Measurements from ENCODE around the gene EHBP1L1. TPM values are rescaled to one million over a fixed set of nuclear protein-coding genes. Genes with fewer than 3 reads are reported as not detected.
A peak's percentile ranks its signal among the peaks of the same experiment; 100 is the strongest.
"Not testable (repeated sequence)": the region's sequence is repeated elsewhere in the genome, so short reads cannot be mapped to it uniquely, and the experiment has no call there.

EHBP1L1 gene
- total RNA-seq, 1 donor from 2014 or later, result 128 TPM

GRCh38 chr11:65636108-65637031 lies 60.5 kb downstream of the EHBP1L1 start:
- DNase-seq (ENCODE audit: low spot score), result no peak

DNA sequence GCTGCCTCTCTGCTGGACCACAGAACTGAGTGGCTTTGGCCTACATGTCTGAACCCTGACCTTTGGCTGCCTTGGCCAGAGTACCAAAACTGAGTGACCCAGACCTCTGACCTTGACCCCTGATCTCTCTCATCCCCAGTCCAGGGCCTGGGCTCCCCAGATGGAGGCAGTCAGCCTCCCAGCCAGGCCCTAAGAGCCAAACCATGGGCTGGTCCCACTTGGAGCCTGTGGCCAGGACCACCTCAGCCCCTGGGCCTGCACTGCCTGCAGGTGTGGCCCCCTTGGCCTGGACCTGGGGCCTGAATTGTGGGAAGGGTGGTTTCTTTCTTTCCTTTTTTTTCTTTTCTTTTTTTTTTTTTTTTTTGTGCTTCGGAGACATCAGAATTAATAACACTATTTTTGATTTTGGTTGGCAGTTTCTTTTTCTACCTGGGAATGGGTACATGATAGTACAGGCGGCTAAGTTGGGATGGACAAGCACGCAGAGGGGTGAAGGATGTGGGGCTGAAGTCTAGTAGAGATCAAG lies 61.2 kb downstream of the EHBP1L1 start:
- DNase-seq (ENCODE audit: low spot score), result no peak

DNA sequence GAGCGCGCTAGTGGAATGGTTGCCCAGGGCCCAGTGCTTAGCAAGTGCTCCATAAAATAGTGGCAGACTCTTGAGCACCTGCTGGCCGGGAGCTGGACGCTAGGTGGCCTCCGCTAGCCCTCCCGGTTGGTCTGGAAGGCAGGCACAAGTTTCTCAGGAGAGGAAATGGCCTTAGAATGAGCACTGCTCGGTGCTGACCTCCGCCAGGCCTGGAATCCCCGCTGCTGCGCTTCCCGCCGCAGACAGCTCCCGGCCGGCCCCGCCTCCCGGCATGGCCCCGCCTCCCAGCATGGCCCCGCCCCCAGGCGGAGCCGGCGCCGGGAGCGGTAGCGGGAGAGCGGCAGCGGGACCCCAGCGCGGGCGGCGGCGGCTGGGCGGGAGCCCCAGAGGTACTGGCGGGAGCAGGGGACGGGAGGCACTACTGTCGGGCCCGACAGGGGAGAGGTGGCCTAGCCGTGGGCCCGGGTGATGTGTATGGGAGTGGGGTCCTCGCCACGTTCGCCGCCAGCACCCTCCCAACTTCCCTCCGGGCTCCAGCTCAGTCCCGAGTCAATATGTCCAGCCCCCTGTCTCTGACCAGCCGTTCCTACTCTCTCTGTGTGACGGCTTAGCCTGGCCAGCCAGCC lies 62.1 kb downstream of the EHBP1L1 start, which contains the start of gene SIPA1:
Gene SIPA1, plus strand, starts transcription at position 308 of the 626 bp plus-strand sequence. CDS start 2,821 bp downstream, outside the sequence.
- peak; percentile 75 for DNase-seq (ENCODE audit: low spot score)

DNA sequence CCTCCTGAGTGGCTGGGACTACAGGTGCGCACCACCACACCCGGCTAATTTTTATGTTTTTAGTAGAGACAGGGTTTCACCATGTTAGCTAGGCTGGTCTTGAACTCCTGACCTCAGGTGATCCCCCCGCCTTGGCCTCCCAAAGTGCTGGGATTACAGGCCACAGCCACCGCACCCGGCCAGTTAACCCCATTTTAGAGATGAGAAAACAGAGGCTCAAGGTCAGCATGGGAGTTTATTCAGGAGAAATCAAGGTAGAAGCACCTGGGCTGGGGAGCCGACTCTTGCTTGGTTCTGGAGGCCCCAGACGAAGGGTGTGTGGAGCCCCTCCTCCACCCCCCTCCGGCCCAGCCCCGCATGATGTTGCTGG lies 63.4 kb downstream of the EHBP1L1 start:
- DNase-seq (ENCODE audit: low spot score), result not testable (repeated sequence)

- DNase-seq (ENCODE audit: low spot score), result peak; percentile 42
Observed at GRCh38 chr11:65639623-65640482, 64.0 kb downstream of the EHBP1L1 start.

DNA sequence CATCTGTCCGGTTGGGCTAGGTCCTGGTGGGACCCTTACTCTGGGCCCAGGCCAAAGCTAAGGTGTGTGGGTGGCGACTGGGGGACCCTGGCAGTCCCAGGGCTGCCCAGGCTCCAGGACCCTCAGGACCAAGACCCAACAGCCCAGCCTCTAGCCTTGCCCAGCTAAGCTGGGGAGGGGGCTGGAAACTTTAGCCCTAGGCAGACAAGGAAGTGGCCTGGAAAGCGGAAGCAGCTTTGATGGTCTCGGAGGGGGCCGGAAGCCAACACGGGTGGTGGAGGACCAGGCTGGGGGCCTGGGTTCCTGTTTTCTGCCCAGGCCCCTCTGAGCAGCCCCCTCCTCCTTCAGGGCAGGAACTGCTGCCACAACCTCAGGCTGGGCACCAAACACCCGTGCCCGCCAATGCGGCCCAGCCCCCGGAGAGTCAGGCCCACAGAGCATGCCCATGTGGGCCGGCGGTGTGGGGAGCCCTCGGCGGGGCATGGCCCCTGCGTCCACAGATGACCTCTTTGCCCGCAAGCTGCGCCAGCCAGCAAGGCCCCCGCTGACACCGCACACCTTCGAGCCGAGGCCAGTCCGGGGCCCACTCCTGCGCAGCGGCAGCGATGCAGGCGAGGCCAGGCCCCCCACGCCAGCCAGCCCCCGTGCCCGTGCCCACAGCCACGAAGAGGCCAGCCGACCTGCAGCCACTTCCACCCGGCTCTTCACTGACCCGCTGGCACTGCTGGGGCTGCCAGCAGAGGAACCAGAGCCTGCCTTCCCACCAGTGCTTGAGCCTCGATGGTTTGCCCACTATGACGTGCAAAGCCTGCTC lies 64.8 kb downstream of the EHBP1L1 start:
- DNase-seq (ENCODE audit: low spot score), result peak; percentile 61

DNA sequence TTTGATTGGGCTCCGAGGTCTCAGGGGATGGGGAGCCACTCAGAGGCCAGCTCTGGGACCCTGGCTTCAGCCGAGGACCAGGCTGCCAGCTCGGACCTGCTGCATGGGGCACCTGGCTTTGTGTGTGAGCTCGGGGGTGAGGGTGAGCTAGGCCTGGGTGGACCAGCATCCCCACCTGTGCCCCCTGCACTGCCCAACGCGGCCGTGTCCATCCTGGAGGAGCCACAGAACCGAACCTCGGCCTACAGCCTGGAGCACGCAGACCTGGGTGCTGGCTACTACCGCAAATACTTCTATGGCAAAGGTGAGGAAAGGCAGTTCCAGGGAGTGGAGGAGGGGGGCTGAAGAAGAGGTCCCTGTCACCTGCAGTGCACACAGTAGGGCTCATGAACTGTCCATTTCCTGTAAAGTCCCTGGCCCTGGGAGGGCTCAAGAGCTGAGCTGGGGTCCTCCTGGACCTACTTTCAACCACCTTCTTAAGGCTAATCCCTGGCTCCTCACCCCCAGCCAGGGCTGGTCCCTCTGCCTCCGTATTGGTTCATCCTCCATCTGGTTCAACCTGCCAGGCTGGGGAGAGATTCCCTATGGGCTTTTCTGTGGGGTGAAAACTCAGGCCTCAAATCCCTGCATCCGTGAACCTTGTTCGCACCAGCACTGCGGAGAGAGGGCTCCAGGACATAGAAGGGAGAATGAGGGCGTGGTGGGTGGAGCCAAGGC lies 65.6 kb downstream of the EHBP1L1 start:
- DNase-seq (ENCODE audit: low spot score), result no peak

Other genes starting within 250 kb of the EHBP1L1 start
- 62.6 TPM for gene DPF2, start 242.2 kb upstream of the EHBP1L1 start, total RNA-seq
- 0.29 TPM for gene TIGD3, start 221.3 kb upstream of the EHBP1L1 start, total RNA-seq
- 7.1 TPM for gene SLC25A45, start 193.4 kb upstream of the EHBP1L1 start, total RNA-seq
- gene FRMD8, start 189.4 kb upstream of the EHBP1L1 start, total RNA-seq, result 40.8 TPM
- 1,012 TPM for gene NEAT1, start 153.3 kb upstream of the EHBP1L1 start, total RNA-seq
- 9,267 TPM for gene MALAT1, start 77.0 kb upstream of the EHBP1L1 start, total RNA-seq
- 90.1 TPM for gene SCYL1, start 51.0 kb upstream of the EHBP1L1 start, total RNA-seq
- gene LTBP3, start 17.7 kb upstream of the EHBP1L1 start, total RNA-seq, result 257 TPM
- 30.0 TPM for gene ZNRD2, start 5.6 kb upstream of the EHBP1L1 start, total RNA-seq
- gene FAM89B, start 3.5 kb upstream of the EHBP1L1 start, total RNA-seq, result 68.2 TPM
- 1.1 TPM for gene KCNK7, start 19.7 kb downstream of the EHBP1L1 start, total RNA-seq
- 85.6 TPM for gene MAP3K11, start 38.2 kb downstream of the EHBP1L1 start, total RNA-seq
- 52.5 TPM for gene PCNX3, start 39.7 kb downstream of the EHBP1L1 start, total RNA-seq
- gene SIPA1, start 62.0 kb downstream of the EHBP1L1 start, total RNA-seq, result 74.7 TPM
- gene RELA, start 86.9 kb downstream of the EHBP1L1 start, total RNA-seq, result 84.2 TPM
- 74.7 TPM for gene KAT5, start 136.2 kb downstream of the EHBP1L1 start, total RNA-seq
- 99.2 TPM for gene RNASEH2C, start 144.7 kb downstream of the EHBP1L1 start, total RNA-seq
- gene AP5B1, start 204.9 kb downstream of the EHBP1L1 start, total RNA-seq, result 22.2 TPM
- 3.5 TPM for gene OVOL1, start 211.0 kb downstream of the EHBP1L1 start, total RNA-seq

Data from mucosa of gallbladder (tissue), 1 donor.